Keratinocyte (primary cell): Measurements from ENCODE around the gene LGR6. TPM values are rescaled to one million over a fixed set of nuclear protein-coding genes. Genes with fewer than 3 reads are reported as not detected.

ENCODE experiments used
- DNase-seq: peaks from one replicate; pipeline ENCODE4 v3.0.0-alpha.2; 2011; ENCODE audit warnings: low read depth, missing footprints, low spot score
- FAIRE-seq: peaks from 2 replicates; lab custom pipeline; 2011; peaks lifted over from hg19 to GRCh38; lab: Jason Lieb, UNC
- H2AFZ ChIP-seq: 2 replicates; pipeline ENCODE4 v1.6.0; 2012; ENCODE audit warnings: low read length, control low read depth, inconsistent platforms; ENCODE audit not compliant: control insufficient read depth
- H3K27ac ChIP-seq: 2 replicates; pipeline ENCODE4 v1.5.1; 2011; ENCODE audit warnings: low read length; ENCODE audit not compliant: control insufficient read depth, insufficient read depth
- H3K27me3 ChIP-seq: 3 replicates; pipeline ENCODE4 v1.6.0; 2011; ENCODE audit warnings: low read length; ENCODE audit not compliant: control insufficient read depth, insufficient read depth; ENCODE audit errors: extremely low read depth
- H3K36me3 ChIP-seq, 2 experiments: 2 replicates in 1 of 2; 3 replicates in 1 of 2; pipeline ENCODE4 v1.5.1; 2011; ENCODE audit warnings: low read length in 2 of 2, mild to moderate bottlenecking in 1 of 2; ENCODE audit not compliant: control insufficient read depth in 2 of 2, insufficient read depth in 2 of 2; ENCODE audit errors: extremely low read depth in 1 of 2
- H3K4me1 ChIP-seq: 3 replicates; pipeline ENCODE4 v1.5.1; 2011; ENCODE audit warnings: low read length; ENCODE audit not compliant: control insufficient read depth, insufficient read depth; ENCODE audit errors: extremely low read depth
- H3K4me2 ChIP-seq: 3 replicates; pipeline ENCODE4 v1.6.0; 2011; ENCODE audit warnings: low read depth, low read length; ENCODE audit not compliant: control insufficient read depth, insufficient read depth; ENCODE audit errors: extremely low read depth
- H3K4me3 ChIP-seq, 3 experiments: fragments of 200-600 bp in 1 of 3; sonication (generic) in 1 of 3; 2 replicates in 2 of 3; 3 replicates in 1 of 3; pipeline ENCODE4 v1.5.1; 2011 to 2016; ENCODE audit warnings: low read length in 3 of 3, mild to moderate bottlenecking in 3 of 3, control low read depth in 2 of 3, inconsistent platforms in 1 of 3, low read depth in 1 of 3, mixed read lengths in 1 of 3, mixed run types in 1 of 3, moderate library complexity in 1 of 3; ENCODE audit not compliant: control insufficient read depth in 2 of 3, insufficient read depth in 2 of 3; ENCODE audit errors: extremely low read depth in 1 of 3
- H3K79me2 ChIP-seq: 2 replicates; pipeline ENCODE4 v1.6.0; 2012; ENCODE audit warnings: low read length; ENCODE audit not compliant: control insufficient read depth, insufficient read depth
- H3K9ac ChIP-seq: 3 replicates; pipeline ENCODE4 v1.6.0; 2011; ENCODE audit warnings: low read length; ENCODE audit not compliant: control insufficient read depth, insufficient read depth; ENCODE audit errors: extremely low read depth
- H3K9me1 ChIP-seq: 3 replicates; pipeline ENCODE4 v1.6.0; 2011; ENCODE audit warnings: low read length; ENCODE audit not compliant: control insufficient read depth, insufficient read depth; ENCODE audit errors: extremely low read depth
- H3K9me3 ChIP-seq: 2 replicates; pipeline ENCODE4 v1.5.1; 2012; ENCODE audit warnings: low read depth, low read length; ENCODE audit not compliant: control insufficient read depth
- H4K20me1 ChIP-seq: 3 replicates; pipeline ENCODE4 v1.6.0; 2011; ENCODE audit warnings: low read length; ENCODE audit not compliant: control insufficient read depth, insufficient read depth; ENCODE audit errors: extremely low read depth
- CTCF ChIP-seq, 3 experiments: IDR thresholded peaks in 1 of 3; conservative IDR thresholded peaks in 1 of 3; optimal IDR thresholded peaks in 1 of 3; 2 replicates in 2 of 3; 3 replicates in 1 of 3; pipeline versions ENCODE3 to v1.5.1; 2011; ENCODE audit warnings: low read length in 3 of 3, mild to moderate bottlenecking in 3 of 3, moderate library complexity in 2 of 3, control low read depth in 1 of 3, inconsistent platforms in 1 of 3; ENCODE audit not compliant: insufficient read depth in 2 of 3; ENCODE audit errors: extremely low read depth in 1 of 3
- EZH2 ChIP-seq: IDR thresholded peaks from one replicate; pipeline ENCODE4 v1.6.1; 2012; ENCODE audit warnings: inconsistent platforms, mild to moderate bottlenecking, low read length, moderate library complexity
- dilution Hi-C: fragments of 300-500 bp; cut with MboI; formaldehyde crosslinking; loops from one replicate; pipeline ENCODE4 v1.7.0; 2020; ENCODE audit warnings: low sequenced_read_pairs; ENCODE audit not compliant: extremely low pct_ligation_motif_present
- polyA plus RNA-seq, 5 experiments: library from polyadenylated mRNA; depleted of rRNA in 3 of 5; stranded (reverse) in 3 of 5; stranded (forward) in 1 of 5; unstranded in 1 of 5; fragments of >200 nt; gene quantifications; 1 replicate in 1 of 5; 2 replicates in 3 of 5; 3 replicates in 1 of 5; pipeline versions ENCODE4 v1.2.1 to v1.2.3, GENCODE V29; 2011 to 2012; ENCODE audit warnings: missing spikeins in 2 of 5, low read depth in 1 of 5, low replicate concordance in 1 of 5

LGR6 gene
- polyA plus RNA-seq, 1 donor (not counting 4 experiments of a cell fraction or from before 2014, with no cell fraction given), result 0.42 TPM

- Histone ChIP-seq H3K36me3 (no peaks in the 10 kb centered on the region), H3K4me3 (no peak overlapping the region), H3K79me2 (no peaks in the 10 kb centered on the region), H3K9me3 (no peaks in the 10 kb centered on the region), H3K4me2 (no peak overlapping the region), H3K9me1 (peaks cover 2% of the 10 kb centered on the region), H4K20me1 (no peaks in the 10 kb centered on the region), H3K27me3 (no peaks in the 10 kb centered on the region), H2AFZ (no peak overlapping the region), H3K27ac (no peak overlapping the region), H3K4me1 (peaks cover 45% of the 10 kb centered on the region), H3K9ac (no peak overlapping the region)
- no peak for DNase-seq
- no peak for TF ChIP-seq EZH2
- TF ChIP-seq CTCF (optimal IDR thresholded peaks at IDR 0.05 in 1 of 3, IDR thresholded peaks at IDR 0.05 in 1 of 3, conservative IDR thresholded peaks at IDR 0.05 in 1 of 3; ENCODE audit: extremely low read depth in 1 of 3, insufficient read depth in 2 of 3, low read length in 3 of 3), result no peak
- no peak for FAIRE-seq
- dilution Hi-C loops, result no loop called here
These were observed 37.5 kb downstream of the LGR6 start for GRCh38 chr1:202230939-202231645.

- Histone ChIP-seq H3K27ac (no peak overlapping the region), H3K4me1 (peaks cover 59% of the 10 kb centered on the region), H4K20me1 (no peaks in the 10 kb centered on the region), H2AFZ (no peak overlapping the region), H3K9ac (no peak overlapping the region), H3K4me3 (no peak overlapping the region), H3K9me1 (peaks cover 2% of the 10 kb centered on the region), H3K79me2 (no peaks in the 10 kb centered on the region), H3K4me2 (no peak overlapping the region), H3K9me3 (no peaks in the 10 kb centered on the region), H3K27me3 (no peaks in the 10 kb centered on the region), H3K36me3 (no peaks in the 10 kb centered on the region)
- FAIRE-seq, result no peak
- DNase-seq, result no peak
- dilution Hi-C loops, result no loop called here
- TF ChIP-seq CTCF (optimal IDR thresholded peaks at IDR 0.05 in 1 of 3, IDR thresholded peaks at IDR 0.05 in 1 of 3, conservative IDR thresholded peaks at IDR 0.05 in 1 of 3; ENCODE audit: extremely low read depth in 1 of 3, insufficient read depth in 2 of 3, low read length in 3 of 3) (no peak), EZH2 (no peak)
These were observed 39.6 kb downstream of the LGR6 start for GRCh38 chr1:202233171-202233570.
